Parathyroid adenoma (tissue), 2 donors: ENCODE data around the gene MGAT4C.

ENCODE experiments used
- H2AFZ ChIP-seq: fragments of 300-600 bp; sonication (generic); one replicate; pipeline ENCODE4 v1.7.0; 2017; ENCODE audit warnings: antibody characterized with exemption, mild to moderate bottlenecking
- H3K27ac ChIP-seq: fragments of 300-600 bp; sonication (generic); one replicate; pipeline ENCODE4 v1.7.0; 2017
- H3K27me3 ChIP-seq: fragments of 300-600 bp; sonication (generic); one replicate; pipeline ENCODE4 v1.7.0; 2017; ENCODE audit warnings: low read length; ENCODE audit not compliant: control insufficient read depth, insufficient read depth
- H3K36me3 ChIP-seq: fragments of 300-600 bp; sonication (generic); one replicate; pipeline ENCODE4 v1.7.0; 2017; ENCODE audit warnings: low read length; ENCODE audit not compliant: control insufficient read depth, insufficient read depth
- H3K4me1 ChIP-seq: fragments of 300-600 bp; sonication (generic); one replicate; pipeline ENCODE4 v1.7.0; 2017; ENCODE audit warnings: control low read depth
- H3K4me2 ChIP-seq: fragments of 300-600 bp; sonication (generic); one replicate; pipeline ENCODE4 v1.7.0; 2017; ENCODE audit warnings: low read length
- H3K4me3 ChIP-seq: fragments of 300-600 bp; sonication (generic); one replicate; pipeline ENCODE4 v1.7.0; 2017; ENCODE audit warnings: low read depth, low read length
- H3K79me2 ChIP-seq: fragments of 300-600 bp; sonication (generic); one replicate; pipeline ENCODE4 v1.7.0; 2017; ENCODE audit warnings: control low read depth
- H3K9ac ChIP-seq: fragments of 300-600 bp; sonication (generic); one replicate; pipeline ENCODE4 v1.7.0; 2017; ENCODE audit warnings: mild to moderate bottlenecking
- H3K9me3 ChIP-seq: fragments of 300-600 bp; sonication (generic); one replicate; pipeline ENCODE4 v1.7.0; 2017; ENCODE audit warnings: low read length; ENCODE audit not compliant: control insufficient read depth
- CTCF ChIP-seq: fragments of 300-600 bp; sonication (generic); IDR thresholded peaks from one replicate; pipeline ENCODE4 v1.7.0; 2017; ENCODE audit warnings: antibody characterized with exemption, mild to moderate bottlenecking
- donor health status: primary hyperparathyroidism.

The MGAT4C gene

GRCh38 chr12:86194721-86195120 is 61.5 kb downstream of the MGAT4C start:
- no peaks in the 10 kb centered on the region for H3K79me2 ChIP-seq
- no peaks in the 10 kb centered on the region for H3K4me1 ChIP-seq
- no peaks in the 10 kb centered on the region for H3K36me3 ChIP-seq
- H3K27ac ChIP-seq = no peak overlapping the region
- no peak overlapping the region for H3K4me2 ChIP-seq
- H3K4me3 ChIP-seq = no peak overlapping the region
- H2AFZ ChIP-seq = no peak overlapping the region
- no peaks in the 10 kb centered on the region for H3K9me3 ChIP-seq
- H3K9ac ChIP-seq = no peak overlapping the region
- TF ChIP-seq CTCF = no peak
- no peaks in the 10 kb centered on the region for H3K27me3 ChIP-seq

GRCh38 chr12:86193931-86194330 is 62.3 kb downstream of the MGAT4C start:
- Histone ChIP-seq H3K9me3 (no peaks in the 10 kb centered on the region), H3K4me2 (no peak overlapping the region), H3K4me1 (no peaks in the 10 kb centered on the region), H3K27ac (no peak overlapping the region), H3K79me2 (no peaks in the 10 kb centered on the region), H3K36me3 (no peaks in the 10 kb centered on the region), H3K9ac (no peak overlapping the region), H3K4me3 (no peak overlapping the region), H2AFZ (no peak overlapping the region), H3K27me3 (no peaks in the 10 kb centered on the region)
- TF ChIP-seq CTCF = no peak

- no peaks in the 10 kb centered on the region for H3K27me3 ChIP-seq
- no peak overlapping the region for H3K27ac ChIP-seq
- H3K9me3 ChIP-seq = no peaks in the 10 kb centered on the region
- no peak overlapping the region for H2AFZ ChIP-seq
- TF ChIP-seq CTCF = no peak
- no peak overlapping the region for H3K4me2 ChIP-seq
- no peaks in the 10 kb centered on the region for H3K79me2 ChIP-seq
- no peak overlapping the region for H3K4me3 ChIP-seq
- H3K4me1 ChIP-seq = no peaks in the 10 kb centered on the region
- H3K9ac ChIP-seq = no peak overlapping the region
- H3K36me3 ChIP-seq = no peaks in the 10 kb centered on the region
Measured at GRCh38 chr12:86188226-86188625, 68.0 kb downstream of the MGAT4C start.

- Histone ChIP-seq H3K9ac (no peak overlapping the region), H3K4me2 (no peak overlapping the region), H3K79me2 (no peaks in the 10 kb centered on the region), H3K27ac (no peak overlapping the region), H3K36me3 (no peaks in the 10 kb centered on the region), H3K9me3 (no peaks in the 10 kb centered on the region), H3K4me3 (no peak overlapping the region), H3K27me3 (no peaks in the 10 kb centered on the region), H3K4me1 (no peaks in the 10 kb centered on the region), H2AFZ (no peak overlapping the region)
- no peak for TF ChIP-seq CTCF
Measured at GRCh38 chr12:86186449-86186848, 69.7 kb downstream of the MGAT4C start.

GRCh38 chr12:86179855-86180254 is 76.3 kb downstream of the MGAT4C start:
- Histone ChIP-seq H3K27me3 (no peaks in the 10 kb centered on the region), H3K4me3 (no peak overlapping the region), H3K36me3 (no peaks in the 10 kb centered on the region), H3K4me1 (no peaks in the 10 kb centered on the region), H2AFZ (no peak overlapping the region), H3K9me3 (no peaks in the 10 kb centered on the region), H3K27ac (no peak overlapping the region), H3K4me2 (no peak overlapping the region), H3K79me2 (no peaks in the 10 kb centered on the region), H3K9ac (no peak overlapping the region)
- TF ChIP-seq CTCF = no peak
